NCI-H524 (cell line): Measurements from ENCODE around the gene SMPD3.

ENCODE experiments used
- DNase-seq, 2 experiments: peaks; one replicate each; lab custom pipeline; 2025; lab: John Stamatoyannopoulos, UW

The SMPD3 gene

GRCh38 chr16:68368301-68368888, 79.9 kb downstream of the SMPD3 start:
- no peak for DNase-seq

GRCh38 chr16:68367891-68368290, 80.4 kb downstream of the SMPD3 start:
- no peak for DNase-seq

- no peak for DNase-seq
Measured at GRCh38 chr16:68367440-68367839, 80.9 kb downstream of the SMPD3 start.

- DNase-seq: peak in 1 of 2 experiments; percentile 52
Measured at GRCh38 chr16:68367030-68367429, 81.3 kb downstream of the SMPD3 start.

DNA sequence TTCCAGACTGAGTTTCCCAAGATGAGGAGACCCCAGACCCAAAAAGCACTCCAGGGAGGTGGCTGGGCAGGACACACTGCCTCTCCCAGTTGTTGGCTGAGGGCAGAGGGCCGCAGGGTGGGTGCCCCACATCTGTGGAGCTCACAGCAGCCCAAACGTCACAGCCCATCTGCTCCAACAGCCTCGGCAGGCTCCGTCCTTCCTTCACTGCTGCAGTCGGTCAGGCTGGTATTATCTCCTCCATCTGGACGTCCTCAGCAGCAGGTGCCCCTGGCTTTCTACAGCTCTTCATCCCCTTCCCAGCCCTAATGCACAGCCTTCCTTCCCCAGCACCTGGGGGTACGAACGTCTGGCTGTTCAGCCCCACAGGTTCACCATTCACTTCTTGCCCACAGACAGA, 82.2 kb downstream of the SMPD3 start:
- peak; percentile 84 to 95 for DNase-seq

- peak in 1 of 2 experiments; percentile 21 for DNase-seq
Measured at GRCh38 chr16:68365167-68365817, 83.0 kb downstream of the SMPD3 start.

GRCh38 chr16:68364561-68364998, 83.7 kb downstream of the SMPD3 start:
- DNase-seq: no peak

- peak in 1 of 2 experiments; percentile 20 for DNase-seq
Measured at GRCh38 chr16:68363658-68364521, 84.4 kb downstream of the SMPD3 start.

- DNase-seq: no peak
Measured at GRCh38 chr16:68362947-68363657, 85.2 kb downstream of the SMPD3 start.

GRCh38 chr16:68362262-68362913, 85.9 kb downstream of the SMPD3 start:
- DNase-seq: peak in 1 of 2 experiments; percentile 27

DNA sequence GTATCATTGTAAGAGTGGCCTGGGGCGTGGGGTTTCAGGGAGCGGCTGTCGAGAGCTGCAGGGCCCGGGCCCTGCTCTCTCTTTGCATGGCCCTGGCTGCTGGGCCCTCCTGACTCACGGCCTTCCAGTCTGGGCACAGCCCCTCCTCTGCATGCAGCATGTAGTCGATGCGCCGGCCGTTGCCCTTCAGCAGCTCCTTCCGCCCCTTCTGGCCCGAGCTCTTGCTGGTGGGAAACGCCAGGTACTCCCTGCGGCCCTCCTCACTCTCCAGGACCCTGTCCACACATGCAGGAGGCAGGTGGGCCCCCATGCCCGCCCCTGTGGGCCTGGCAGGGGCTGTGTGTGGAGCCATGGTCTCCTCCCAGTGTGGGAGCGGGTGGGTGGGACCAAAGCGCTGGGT, 86.8 kb downstream of the SMPD3 start:
- DNase-seq: no peak

GRCh38 chr16:68360956-68361355, 87.4 kb downstream of the SMPD3 start:
- no peak for DNase-seq

DNA sequence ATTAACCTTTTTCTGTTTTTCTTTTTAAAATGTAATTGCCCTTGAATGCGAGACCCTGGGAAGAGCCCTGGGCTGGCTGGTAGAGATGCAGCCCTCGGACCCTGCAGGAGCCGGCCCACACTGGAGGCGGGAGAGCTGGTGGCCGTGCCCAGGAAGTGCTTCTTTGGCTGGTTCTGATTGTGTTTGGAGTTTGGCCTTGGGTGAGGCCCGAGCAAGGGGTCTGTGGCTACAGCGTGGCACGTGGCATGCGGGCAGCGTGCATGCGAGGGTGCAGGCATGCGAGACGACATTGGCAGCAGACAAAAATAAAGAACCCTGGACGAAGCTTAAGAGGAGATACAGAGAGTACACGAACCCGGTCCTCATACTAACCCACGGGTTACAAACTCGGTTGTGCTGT, 87.8 kb downstream of the SMPD3 start:
- no peak for DNase-seq

GRCh38 chr16:68359398-68360191, 88.7 kb downstream of the SMPD3 start:
- DNase-seq: no peak

DNA sequence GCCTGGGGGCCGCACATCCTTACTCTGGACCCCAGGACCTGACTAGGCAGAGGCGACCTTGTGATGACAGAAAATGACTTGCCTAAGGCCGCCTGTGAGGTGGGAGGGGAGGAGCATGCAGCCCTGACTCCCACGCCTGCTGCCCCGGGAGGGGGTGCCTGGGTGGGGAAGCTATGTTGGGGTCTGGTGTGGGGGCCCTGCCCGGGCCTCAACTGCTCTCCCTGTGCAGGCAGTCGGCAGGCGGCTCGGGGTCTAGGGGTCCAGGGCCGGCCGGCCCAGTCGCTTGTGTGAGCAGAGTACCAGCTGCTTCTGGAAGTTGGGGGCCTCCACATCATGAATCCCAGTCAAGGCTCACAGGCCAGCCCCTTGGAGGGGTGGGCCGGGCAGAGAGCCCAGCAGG, 89.4 kb downstream of the SMPD3 start:
- no peak for DNase-seq

DNA sequence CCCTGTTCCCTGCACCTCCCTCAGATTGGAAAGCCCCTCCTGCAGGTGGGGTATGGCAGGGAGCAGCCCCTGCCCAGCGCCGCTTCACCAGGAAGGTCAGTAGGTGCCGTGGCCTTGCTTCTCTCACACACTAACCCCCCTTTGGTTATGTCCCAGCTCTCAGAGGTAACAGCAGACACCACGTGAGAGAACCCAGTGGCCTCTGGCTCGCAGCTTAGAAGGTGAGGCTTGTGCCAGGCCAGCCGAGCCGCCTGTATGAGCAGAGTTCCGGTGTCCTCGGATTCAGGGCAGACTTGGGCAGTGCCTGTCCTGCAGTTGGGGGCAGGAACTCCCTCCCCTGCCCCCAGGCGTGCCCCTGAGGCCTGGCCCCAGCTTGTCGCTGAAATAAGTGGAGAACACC, 90.4 kb downstream of the SMPD3 start:
- DNase-seq: no peak

DNA sequence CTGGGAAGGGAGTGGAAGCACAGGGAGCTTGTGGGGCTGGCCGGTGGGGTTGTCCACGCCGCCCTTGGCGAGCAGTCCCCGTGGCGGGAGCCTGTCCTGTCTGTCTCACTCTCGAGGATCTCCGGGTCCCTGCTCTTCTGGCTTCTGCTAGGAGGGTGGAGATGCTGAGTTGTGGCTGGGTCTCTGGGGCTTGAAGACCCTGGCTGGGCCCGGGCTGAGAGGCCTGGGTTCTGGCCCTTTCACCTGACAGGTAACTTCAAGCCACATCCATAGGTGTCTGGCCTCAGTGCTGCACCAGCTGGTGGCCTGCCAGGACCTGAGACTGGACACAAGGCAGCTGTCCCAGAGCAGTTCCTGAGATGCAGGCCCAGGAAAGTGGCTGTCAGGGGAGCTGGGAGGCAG, 90.8 kb downstream of the SMPD3 start:
- DNase-seq: no peak

- DNase-seq: no peak
Measured at GRCh38 chr16:68356919-68357286, 91.4 kb downstream of the SMPD3 start.

DNA sequence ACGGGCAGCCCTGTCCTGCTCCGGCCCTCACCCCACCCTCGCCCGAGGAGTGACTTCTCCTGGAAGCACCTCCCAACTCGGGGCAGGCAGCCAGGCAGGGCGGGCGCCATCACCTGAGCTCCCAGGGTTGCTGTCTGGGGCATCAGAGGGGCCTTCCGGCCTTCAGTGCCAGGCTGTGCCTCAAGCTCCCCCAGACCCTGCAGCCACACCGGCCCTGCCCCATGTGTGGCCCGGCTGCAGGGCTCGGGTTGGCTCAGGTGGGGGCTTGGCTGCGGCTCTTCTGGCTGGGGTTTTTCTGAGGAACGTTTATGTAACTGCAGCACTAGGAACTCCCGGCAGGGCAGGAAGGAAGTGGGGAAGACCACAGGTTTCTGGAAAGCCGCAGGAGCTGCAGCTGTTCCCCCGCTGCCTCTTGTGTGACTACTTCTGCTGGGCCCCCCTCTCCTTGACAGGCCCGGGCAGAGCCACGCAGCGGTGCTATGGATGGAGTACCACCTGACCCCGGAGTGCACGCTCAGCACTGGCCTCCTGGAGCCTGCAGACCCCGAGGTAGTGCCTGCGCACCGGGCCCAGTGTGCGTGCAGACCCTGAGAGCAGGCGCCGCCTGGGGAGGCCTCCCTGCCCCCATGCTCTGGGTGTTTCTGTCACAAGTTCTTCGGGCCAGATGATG, 91.9 kb downstream of the SMPD3 start:
- DNase-seq: no peak

DNA sequence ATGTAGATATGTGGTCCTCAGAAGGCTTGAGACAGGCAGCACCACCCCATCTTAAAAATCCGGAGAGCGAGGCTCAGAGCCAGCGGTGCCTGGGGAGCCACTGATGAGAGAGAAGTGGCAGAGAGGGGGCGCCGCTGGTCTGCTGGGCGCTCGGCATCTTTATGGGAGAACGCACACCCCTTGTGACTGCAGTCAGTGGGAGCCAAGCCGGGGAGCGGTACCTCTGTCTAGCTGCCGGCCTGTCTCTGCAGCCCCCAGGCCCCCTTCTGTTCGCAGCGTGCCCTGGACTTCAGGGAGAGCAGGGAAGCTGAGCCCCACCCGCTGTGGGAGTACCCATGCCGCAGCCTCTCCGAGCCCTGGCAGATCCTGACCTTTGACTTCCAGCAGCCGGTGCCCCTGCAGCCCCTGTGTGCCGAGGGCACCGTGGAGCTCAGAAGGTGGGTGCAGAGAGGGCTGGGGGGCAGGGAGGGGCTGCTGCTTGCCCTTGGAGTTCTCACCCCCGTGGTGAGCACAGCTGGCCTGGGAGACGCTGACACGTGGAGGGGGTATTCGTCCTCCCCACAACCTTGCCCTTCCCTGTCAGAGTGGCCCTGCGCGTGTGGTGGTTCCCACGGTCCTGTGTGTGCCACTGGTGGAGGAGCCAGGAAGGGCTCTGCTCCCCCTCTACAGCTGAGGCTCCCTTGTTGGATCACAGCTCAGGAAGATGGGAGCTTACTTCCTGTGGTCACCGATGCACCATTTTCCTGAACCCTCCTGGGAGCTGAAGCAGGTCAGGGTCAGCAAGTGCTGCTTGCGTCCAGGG, 92.7 kb downstream of the SMPD3 start:
- no peak for DNase-seq
